ENCODE results near the gene SEMA6D. TPM values are rescaled to one million over a fixed set of nuclear protein-coding genes. Genes with fewer than 3 reads are reported as not detected.

The SEMA6D gene
- polyA plus RNA-seq, 1 of the 3 experiments (the other 2 are of a cell fraction): 0.30 TPM

DNA sequence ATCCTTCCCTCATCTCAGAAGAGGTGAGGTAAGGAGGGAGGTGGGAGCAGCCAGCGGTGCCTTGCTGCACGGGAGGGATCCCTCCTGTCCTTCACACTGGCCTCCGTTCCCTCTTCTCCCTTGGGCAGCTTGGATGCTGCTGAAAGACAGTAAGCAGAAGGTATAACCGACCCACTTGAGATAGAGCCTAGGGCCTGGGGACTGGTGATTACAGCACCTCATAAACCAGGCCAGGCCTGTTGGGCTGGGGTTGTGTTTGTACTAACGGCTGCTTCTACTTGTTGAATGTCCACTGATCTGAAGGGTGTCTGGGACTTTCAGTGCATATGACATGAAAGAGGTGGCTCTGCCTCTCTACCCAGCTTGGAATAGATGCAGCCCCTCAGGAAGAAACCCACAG lies 25.0 kb downstream of the SEMA6D start:
- H3K27me3 ChIP-seq (ENCODE audit: insufficient read depth): no peaks in the 10 kb centered on the region
- H3K27ac ChIP-seq (ENCODE audit: low read depth in 2 of 2, low read length in 1 of 2): no peak overlapping the region
- no peaks in the 10 kb centered on the region for H3F3A ChIP-seq (replicated peaks; ENCODE audit: insufficient read depth)
- H3K4me2 ChIP-seq: no peak overlapping the region
- H3K4me3 ChIP-seq (ENCODE audit: low read depth in 2 of 2, low read length in 1 of 2): no peak overlapping the region
- no peaks in the 10 kb centered on the region for H3K9me2 ChIP-seq
- H3K79me2 ChIP-seq (ENCODE audit: insufficient read depth): no peaks in the 10 kb centered on the region
- H2AFZ ChIP-seq (ENCODE audit: low read depth): no peak overlapping the region
- H3K9me3 ChIP-seq: no peaks in the 10 kb centered on the region
- DNase-seq: no peak
- no peaks in the 10 kb centered on the region for H3K36me3 ChIP-seq (replicated peaks in 1 of 2; ENCODE audit: control insufficient read depth in 1 of 2, insufficient read depth in 2 of 2, low read length in 1 of 2)
- ChIA-PET POLR2A (no interaction called here), CTCF (interaction anchor here (0.8 kb wide), 1 partner anchor 18 kb away, joined by 3 read pairs; no protein-coding TSS in a partner anchor)
- no peak overlapping the region for H3K9ac ChIP-seq
- peaks cover 0 to 5% of the 10 kb centered on the region in 2 experiments; a peak in 1 of 4 replicates for H3K4me1 ChIP-seq (ENCODE audit: control insufficient read depth in 1 of 2, insufficient read depth in 2 of 2, low read depth in 1 of 2, low read length in 1 of 2)
- H4K20me1 ChIP-seq (ENCODE audit: insufficient read depth): no peaks in the 10 kb centered on the region
- WGBS (ENCODE audit: low lambda C conversion rate): 61% methylated on average over 4 of the region's 5 CpGs
- TF ChIP-seq POLR2AphosphoS5 (IDR thresholded peaks at IDR 0.05; ENCODE audit: low read depth, low read length) (no peak), RXRA (IDR thresholded peaks at IDR 0.05; ENCODE audit: borderline replicate concordance, low read depth) (no peak), FOXM1 (IDR thresholded peaks at IDR 0.05; ENCODE audit: low read depth) (no peak), SMC3 (IDR thresholded peaks at IDR 0.05; ENCODE audit: low read depth, low read length) (no peak), EP300 (IDR thresholded peaks at IDR 0.05; ENCODE audit: borderline replicate concordance in 1 of 2, low read depth in 1 of 2, low read length in 1 of 2) (no peak), GABPA (IDR thresholded peaks at IDR 0.05; ENCODE audit: low read depth) (no peak), TCF12 (IDR thresholded peaks at IDR 0.05) (no peak), RAD21 (IDR thresholded peaks at IDR 0.05; ENCODE audit: low read length) (no peak), YY1 (IDR thresholded peaks at IDR 0.05; ENCODE audit: low read depth) (no peak)
- TF ChIP-seq, protein P1, sequence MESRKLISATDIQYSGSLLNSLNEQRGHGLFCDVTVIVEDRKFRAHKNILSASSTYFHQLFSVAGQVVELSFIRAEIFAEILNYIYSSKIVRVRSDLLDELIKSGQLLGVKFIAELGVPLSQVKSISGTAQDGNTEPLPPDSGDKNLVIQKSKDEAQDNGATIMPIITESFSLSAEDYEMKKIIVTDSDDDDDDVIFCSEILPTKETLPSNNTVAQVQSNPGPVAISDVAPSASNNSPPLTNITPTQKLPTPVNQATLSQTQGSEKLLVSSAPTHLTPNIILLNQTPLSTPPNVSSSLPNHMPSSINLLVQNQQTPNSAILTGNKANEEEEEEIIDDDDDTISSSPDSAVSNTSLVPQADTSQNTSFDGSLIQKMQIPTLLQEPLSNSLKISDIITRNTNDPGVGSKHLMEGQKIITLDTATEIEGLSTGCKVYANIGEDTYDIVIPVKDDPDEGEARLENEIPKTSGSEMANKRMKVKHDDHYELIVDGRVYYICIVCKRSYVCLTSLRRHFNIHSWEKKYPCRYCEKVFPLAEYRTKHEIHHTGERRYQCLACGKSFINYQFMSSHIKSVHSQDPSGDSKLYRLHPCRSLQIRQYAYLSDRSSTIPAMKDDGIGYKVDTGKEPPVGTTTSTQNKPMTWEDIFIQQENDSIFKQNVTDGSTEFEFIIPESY (IDR thresholded peaks at IDR 0.05; ENCODE audit: borderline replicate concordance, low read depth): no peak
- TF ChIP-seq, protein P2, sequence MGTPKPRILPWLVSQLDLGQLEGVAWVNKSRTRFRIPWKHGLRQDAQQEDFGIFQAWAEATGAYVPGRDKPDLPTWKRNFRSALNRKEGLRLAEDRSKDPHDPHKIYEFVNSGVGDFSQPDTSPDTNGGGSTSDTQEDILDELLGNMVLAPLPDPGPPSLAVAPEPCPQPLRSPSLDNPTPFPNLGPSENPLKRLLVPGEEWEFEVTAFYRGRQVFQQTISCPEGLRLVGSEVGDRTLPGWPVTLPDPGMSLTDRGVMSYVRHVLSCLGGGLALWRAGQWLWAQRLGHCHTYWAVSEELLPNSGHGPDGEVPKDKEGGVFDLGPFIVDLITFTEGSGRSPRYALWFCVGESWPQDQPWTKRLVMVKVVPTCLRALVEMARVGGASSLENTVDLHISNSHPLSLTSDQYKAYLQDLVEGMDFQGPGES (IDR thresholded peaks at IDR 0.05; ENCODE audit: low read depth, low read length): no peak
- TF ChIP-seq, protein P3, sequence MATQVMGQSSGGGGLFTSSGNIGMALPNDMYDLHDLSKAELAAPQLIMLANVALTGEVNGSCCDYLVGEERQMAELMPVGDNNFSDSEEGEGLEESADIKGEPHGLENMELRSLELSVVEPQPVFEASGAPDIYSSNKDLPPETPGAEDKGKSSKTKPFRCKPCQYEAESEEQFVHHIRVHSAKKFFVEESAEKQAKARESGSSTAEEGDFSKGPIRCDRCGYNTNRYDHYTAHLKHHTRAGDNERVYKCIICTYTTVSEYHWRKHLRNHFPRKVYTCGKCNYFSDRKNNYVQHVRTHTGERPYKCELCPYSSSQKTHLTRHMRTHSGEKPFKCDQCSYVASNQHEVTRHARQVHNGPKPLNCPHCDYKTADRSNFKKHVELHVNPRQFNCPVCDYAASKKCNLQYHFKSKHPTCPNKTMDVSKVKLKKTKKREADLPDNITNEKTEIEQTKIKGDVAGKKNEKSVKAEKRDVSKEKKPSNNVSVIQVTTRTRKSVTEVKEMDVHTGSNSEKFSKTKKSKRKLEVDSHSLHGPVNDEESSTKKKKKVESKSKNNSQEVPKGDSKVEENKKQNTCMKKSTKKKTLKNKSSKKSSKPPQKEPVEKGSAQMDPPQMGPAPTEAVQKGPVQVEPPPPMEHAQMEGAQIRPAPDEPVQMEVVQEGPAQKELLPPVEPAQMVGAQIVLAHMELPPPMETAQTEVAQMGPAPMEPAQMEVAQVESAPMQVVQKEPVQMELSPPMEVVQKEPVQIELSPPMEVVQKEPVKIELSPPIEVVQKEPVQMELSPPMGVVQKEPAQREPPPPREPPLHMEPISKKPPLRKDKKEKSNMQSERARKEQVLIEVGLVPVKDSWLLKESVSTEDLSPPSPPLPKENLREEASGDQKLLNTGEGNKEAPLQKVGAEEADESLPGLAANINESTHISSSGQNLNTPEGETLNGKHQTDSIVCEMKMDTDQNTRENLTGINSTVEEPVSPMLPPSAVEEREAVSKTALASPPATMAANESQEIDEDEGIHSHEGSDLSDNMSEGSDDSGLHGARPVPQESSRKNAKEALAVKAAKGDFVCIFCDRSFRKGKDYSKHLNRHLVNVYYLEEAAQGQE (IDR thresholded peaks at IDR 0.05; ENCODE audit: low read depth, low read length): no peak

All from SK-N-SH (cell line).